GM12878 (cell line): ENCODE data around the gene ITGAD. TPM values are rescaled to one million over a fixed set of nuclear protein-coding genes. Genes with fewer than 3 reads are reported as not detected.

ENCODE experiments used
- ATAC-seq: fragments of 200-7000 bp; cut with Tn5 transposase; 3 replicates; pipeline ENCODE4 v1.9.1; 2020; ENCODE audit warnings: mild to moderate bottlenecking, moderate library complexity
- BruUV-seq: library from RNA; stranded (reverse); fragments of 400-500 nt; replicated peaks from 2 replicates; lab custom pipeline; 2021; lab: Mats Ljungman, UMichigan
- CTCF ChIA-PET: fragments of 300-600 bp; sonication (Branson Sonifier 250); formaldehyde crosslinking; extraction: SDS; loops from one replicate; lab custom pipeline; 2021; ENCODE audit warnings: inconsistent platforms; lab: Yijun Ruan, JAX
- POLR2A ChIA-PET: fragments of 350-600 bp; formaldehyde crosslinking; extraction: SDS; loops from one replicate; lab custom pipeline; 2021; ENCODE audit warnings: inconsistent platforms; lab: Charles Lee
- RAD21 ChIA-PET: fragments of 300-600 bp; sonication (Branson Sonifier 250); formaldehyde crosslinking; loops from one replicate; lab custom pipeline; 2023; ENCODE audit warnings: antibody characterized with exemption; ENCODE audit not compliant: unreplicated experiment; lab: Charles Lee
- SMC1A ChIA-PET: fragments of 300-600 bp; sonication (Branson Sonifier 250); formaldehyde crosslinking; loops from one replicate; lab custom pipeline; 2023; ENCODE audit not compliant: unreplicated experiment, uncharacterized antibody; lab: Charles Lee
- DNase-seq: peaks from one replicate; pipeline ENCODE4 v3.0.0-alpha.2; 2011; ENCODE audit warnings: low read depth, low spot score
- FAIRE-seq: peaks from 3 replicates; lab custom pipeline; 2011; peaks lifted over from hg19 to GRCh38; lab: Jason Lieb, UNC
- H2AFZ ChIP-seq: 2 replicates; pipeline ENCODE4 v1.6.0; 2011; ENCODE audit warnings: low read depth, low read length, control low read depth; ENCODE audit not compliant: control insufficient read depth
- H3K27ac ChIP-seq: 2 replicates; pipeline ENCODE4 v1.5.1; 2011; ENCODE audit warnings: control low read depth; ENCODE audit not compliant: control insufficient read depth, insufficient read depth
- H3K27me3 ChIP-seq, 2 experiments: replicated peaks in 1 of 2; 2 replicates each; pipeline versions ENCODE4 v1.6.0 to v1.6.1; 2011; ENCODE audit warnings: low read length in 1 of 2; ENCODE audit not compliant: control insufficient read depth in 2 of 2, insufficient read depth in 2 of 2
- H3K36me3 ChIP-seq, 2 experiments: 2 replicates each; pipeline ENCODE4 v1.5.1; 2011; ENCODE audit warnings: low read length in 1 of 2; ENCODE audit not compliant: control insufficient read depth in 2 of 2, insufficient read depth in 2 of 2
- H3K4me1 ChIP-seq: 2 replicates; pipeline ENCODE4 v1.6.1; 2011; ENCODE audit warnings: mild to moderate bottlenecking, low read length, moderate library complexity, mixed read lengths; ENCODE audit not compliant: control insufficient read depth, insufficient read depth
- H3K4me2 ChIP-seq: 2 replicates; pipeline ENCODE4 v1.6.0; 2011; ENCODE audit warnings: control low read depth; ENCODE audit not compliant: control insufficient read depth, insufficient read depth
- H3K4me3 ChIP-seq: fragments of 200-600 bp; sonication (generic); 2 replicates; pipeline ENCODE4 v1.5.1; 2016
- H3K79me2 ChIP-seq: 2 replicates; pipeline ENCODE4 v1.6.0; 2011; ENCODE audit warnings: low read length; ENCODE audit not compliant: control insufficient read depth, insufficient read depth
- H3K9ac ChIP-seq: 2 replicates; pipeline ENCODE4 v1.8.0; 2011; ENCODE audit warnings: low read length, control low read depth, mixed read lengths; ENCODE audit not compliant: control insufficient read depth, insufficient read depth
- H3K9me3 ChIP-seq: replicated peaks from 3 replicates; pipeline ENCODE4 v1.5.1; 2011; ENCODE audit warnings: mild to moderate bottlenecking, low read length; ENCODE audit not compliant: control insufficient read depth, insufficient read depth
- H4K20me1 ChIP-seq: 2 replicates; pipeline ENCODE4 v1.6.0; 2011; ENCODE audit not compliant: control insufficient read depth, insufficient read depth
- ATF7 ChIP-seq: fragments of 450-650 bp; IDR thresholded peaks from 2 replicates; pipeline ENCODE4 v1.6.1; 2016; ENCODE audit warnings: low read depth, mild to moderate bottlenecking
- CEBPB ChIP-seq, 2 experiments: fragments of 150-350 bp in 1 of 2; IDR thresholded peaks; 2 replicates each; pipeline ENCODE4 v1.6.1; 2012 to 2014; ENCODE audit warnings: low read depth in 2 of 2, low read length in 2 of 2, borderline replicate concordance in 1 of 2, inconsistent platforms in 1 of 2
- CHD1 ChIP-seq: IDR thresholded peaks from 2 replicates; pipeline ENCODE4 v1.6.1; 2012; ENCODE audit warnings: low read depth, low read length, improper control_type of control experiment
- IKZF2 ChIP-seq, 2 experiments: fragments of 450-650 bp; IDR thresholded peaks; 2 replicates each; pipeline ENCODE4 v1.6.1; 2017; ENCODE audit warnings: mild to moderate bottlenecking in 2 of 2, moderate library complexity in 2 of 2
- KDM1A ChIP-seq: fragments of 200-600 bp; sonication (generic); IDR thresholded peaks from 2 replicates; pipeline ENCODE4 v1.6.1; 2016; ENCODE audit warnings: borderline replicate concordance
- NBN ChIP-seq: fragments of 450-650 bp; IDR thresholded peaks from 2 replicates; pipeline ENCODE4 v1.6.1; 2016
- SP1 ChIP-seq: IDR thresholded peaks from one replicate; pipeline ENCODE4 v1.6.1; 2011; ENCODE audit warnings: low read depth, low read length
- TCF7 ChIP-seq: IDR thresholded peaks from 2 replicates; pipeline ENCODE4 v1.6.1; 2014; ENCODE audit warnings: antibody characterized with exemption, borderline replicate concordance
- ZNF274 ChIP-seq: IDR thresholded peaks from one replicate; pipeline ENCODE4 v1.8.0; 2011; ENCODE audit not compliant: insufficient read length, insufficient read depth
- WGBS: methylation state at CpG from one replicate; pipeline ENCODE4 v1.1.6; 2016; ENCODE audit warnings: low lambda C conversion rate; ENCODE audit not compliant: insufficient replicate concordance, insufficient coverage; ENCODE audit errors: missing lambda C conversion rate; 5-methylcytosine and 5-hydroxymethylcytosine counted together
- in situ Hi-C: fragments of 300-500 bp; cut with MboI; formaldehyde crosslinking; loops from 9 replicates; pipeline ENCODE4 v1.14.3; 2018; ENCODE audit warnings: mixed read lengths
- intact Hi-C: fragments of 100-400 bp; cut with micrococcal nuclease; formaldehyde crosslinking; loops from one replicate; pipeline ENCODE4 v1.14.2; 2022; ENCODE audit not compliant: unreplicated experiment
- polyA plus RNA-seq, 11 experiments: library from polyadenylated mRNA; depleted of rRNA in 4 of 11; unstranded in 6 of 11; stranded (reverse) in 5 of 11; fragments of >200 nt; fragmentation: Nextera tagmentation in 4 of 11; fragmentation: Illumina TruSeq in 1 of 11; extraction: Ambion mirVana in 4 of 11; extraction: Trizol in 1 of 11; gene quantifications; 1 replicate in 1 of 11; 2 replicates in 10 of 11; pipeline versions ENCODE4 v1.2.1 to v1.2.3, GENCODE V29; 2011 to 2016; ENCODE audit warnings: inconsistent platforms in 2 of 11, missing spikeins in 2 of 11, low read depth in 1 of 11
- total RNA-seq, 4 experiments: library from RNA; depleted of rRNA in 3 of 4; stranded (reverse); fragments of >200 nt in 3 of 4; fragmentation: Illumina TruSeq in 1 of 4; extraction: Trizol in 1 of 4; gene quantifications; 2 replicates each; pipeline versions ENCODE4 v1.2.1 to v1.2.3, GENCODE V29; 2013 to 2021
- TF ChIP-seq, protein P1 (sequence below): fragments of 450-650 bp; formaldehyde crosslinking; IDR thresholded peaks from 2 replicates; pipeline ENCODE4 v1.4.0; 2020; ENCODE audit warnings: mild to moderate bottlenecking, moderate library complexity

ITGAD gene
- total and polyA plus RNA-seq, 10 of the 15 experiments (the other 5 are each of a cell fraction or from before 2014, with no cell fraction given), result 0.29 to 4.0 (median 1.2) TPM

DNA sequence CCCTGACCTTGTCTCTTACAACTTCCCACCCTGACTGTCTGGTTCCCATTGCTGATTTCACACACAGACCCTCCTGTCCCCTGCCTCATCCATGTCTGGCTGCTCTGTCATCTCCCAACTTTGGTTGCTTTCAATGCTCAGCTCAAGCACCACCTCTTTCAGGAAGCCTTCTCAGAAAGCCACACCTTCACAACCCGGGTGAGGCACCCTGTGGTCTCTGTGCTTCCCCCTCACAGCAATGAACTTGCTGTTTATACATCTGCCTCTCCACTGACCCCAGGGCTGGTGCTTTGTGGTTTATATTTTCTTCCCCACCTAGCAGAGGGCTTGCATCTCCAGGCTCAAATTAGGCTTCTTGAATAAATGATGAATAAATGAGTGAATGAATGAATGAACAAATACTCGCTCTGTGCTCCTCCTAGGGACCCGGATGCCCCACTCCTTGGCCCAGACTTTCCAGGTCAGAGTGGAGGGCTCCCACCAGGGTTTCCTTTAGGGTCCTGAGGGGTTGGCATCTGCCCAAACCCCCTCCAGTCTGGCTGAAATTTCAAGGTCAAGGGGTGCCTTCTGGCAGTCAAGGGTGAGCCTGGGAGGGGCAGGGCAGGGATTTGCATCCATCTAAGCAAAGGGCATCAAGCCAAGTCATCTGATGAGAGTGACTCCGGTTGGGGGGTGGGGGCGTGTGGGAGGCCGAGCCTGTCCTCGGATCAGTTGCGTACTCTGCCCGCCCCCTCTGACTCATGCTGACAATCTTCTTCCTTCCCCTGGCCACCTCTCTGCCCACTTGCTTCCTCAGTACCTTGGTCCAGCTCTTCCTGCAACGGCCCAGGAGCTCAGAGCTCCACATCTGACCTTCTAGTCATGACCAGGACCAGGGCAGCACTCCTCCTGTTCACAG is 38.5 kb upstream of the ITGAD start, which contains the start of gene ITGAX (continued):
- TF ChIP-seq IKZF2 (IDR thresholded peaks at IDR 0.05) (peak; percentile 17 to 36; a peak in 2 of 4 replicates), KDM1A (no peak), ATF7 (peak; percentile 38), NBN (0 out of 2 replicates have a peak, but pooled peaks have one; percentile 57), SP1 (no peak)

DNA sequence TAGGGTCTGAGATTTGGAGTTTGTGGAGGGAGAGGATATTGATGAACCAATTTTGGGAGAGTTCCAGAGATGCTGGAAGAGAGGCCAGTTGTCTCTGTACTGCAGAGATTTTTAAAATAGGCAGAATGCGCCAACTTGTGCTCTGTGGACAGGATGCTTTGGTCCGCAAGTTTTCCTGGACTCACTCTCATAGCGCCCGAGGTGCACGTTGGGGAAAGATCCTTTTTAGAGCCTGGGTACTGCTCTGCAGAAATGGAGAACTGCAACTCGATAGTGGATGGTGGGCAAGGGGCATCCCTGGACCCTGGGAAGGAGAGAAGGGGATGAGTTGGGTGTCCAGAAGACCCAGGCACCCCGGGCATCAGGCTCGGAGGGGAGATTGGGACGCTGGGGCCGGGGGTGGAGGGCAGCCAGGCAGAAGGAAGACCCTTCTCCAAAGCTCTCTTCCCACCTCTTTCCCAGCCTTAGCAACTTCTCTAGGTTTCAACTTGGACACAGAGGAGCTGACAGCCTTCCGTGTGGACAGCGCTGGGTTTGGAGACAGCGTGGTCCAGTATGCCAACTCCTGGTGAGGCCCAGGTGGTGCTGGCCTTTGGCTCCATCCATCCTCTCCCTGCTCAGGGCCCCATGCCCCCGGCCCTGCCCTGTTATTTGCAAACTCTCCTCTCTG is 37.6 kb upstream of the ITGAD start:
- H3K4me1 ChIP-seq, result peaks cover 48% of the 10 kb centered on the region
- FAIRE-seq (no peak), ATAC-seq (no peak), DNase-seq (no peak)
- in situ Hi-C loops, result loop anchor here (10.0 kb wide), 1 partner anchor 519 kb away; the partner anchor contains the start of gene ZNF267
- no peaks in the 10 kb centered on the region for H3K79me2 ChIP-seq
- TSS peak; percentile 66 for BruUV-seq
- H4K20me1 ChIP-seq, result no peaks in the 10 kb centered on the region
- TF ChIP-seq TCF7 (no peak), NBN (no peak), ZNF274 (no peak), CHD1 (no peak), CEBPB (IDR thresholded peaks at IDR 0.05; ENCODE audit: borderline replicate concordance in 1 of 2, low read depth in 2 of 2, low read length in 2 of 2) (no peak)
- TF ChIP-seq, protein P1, sequence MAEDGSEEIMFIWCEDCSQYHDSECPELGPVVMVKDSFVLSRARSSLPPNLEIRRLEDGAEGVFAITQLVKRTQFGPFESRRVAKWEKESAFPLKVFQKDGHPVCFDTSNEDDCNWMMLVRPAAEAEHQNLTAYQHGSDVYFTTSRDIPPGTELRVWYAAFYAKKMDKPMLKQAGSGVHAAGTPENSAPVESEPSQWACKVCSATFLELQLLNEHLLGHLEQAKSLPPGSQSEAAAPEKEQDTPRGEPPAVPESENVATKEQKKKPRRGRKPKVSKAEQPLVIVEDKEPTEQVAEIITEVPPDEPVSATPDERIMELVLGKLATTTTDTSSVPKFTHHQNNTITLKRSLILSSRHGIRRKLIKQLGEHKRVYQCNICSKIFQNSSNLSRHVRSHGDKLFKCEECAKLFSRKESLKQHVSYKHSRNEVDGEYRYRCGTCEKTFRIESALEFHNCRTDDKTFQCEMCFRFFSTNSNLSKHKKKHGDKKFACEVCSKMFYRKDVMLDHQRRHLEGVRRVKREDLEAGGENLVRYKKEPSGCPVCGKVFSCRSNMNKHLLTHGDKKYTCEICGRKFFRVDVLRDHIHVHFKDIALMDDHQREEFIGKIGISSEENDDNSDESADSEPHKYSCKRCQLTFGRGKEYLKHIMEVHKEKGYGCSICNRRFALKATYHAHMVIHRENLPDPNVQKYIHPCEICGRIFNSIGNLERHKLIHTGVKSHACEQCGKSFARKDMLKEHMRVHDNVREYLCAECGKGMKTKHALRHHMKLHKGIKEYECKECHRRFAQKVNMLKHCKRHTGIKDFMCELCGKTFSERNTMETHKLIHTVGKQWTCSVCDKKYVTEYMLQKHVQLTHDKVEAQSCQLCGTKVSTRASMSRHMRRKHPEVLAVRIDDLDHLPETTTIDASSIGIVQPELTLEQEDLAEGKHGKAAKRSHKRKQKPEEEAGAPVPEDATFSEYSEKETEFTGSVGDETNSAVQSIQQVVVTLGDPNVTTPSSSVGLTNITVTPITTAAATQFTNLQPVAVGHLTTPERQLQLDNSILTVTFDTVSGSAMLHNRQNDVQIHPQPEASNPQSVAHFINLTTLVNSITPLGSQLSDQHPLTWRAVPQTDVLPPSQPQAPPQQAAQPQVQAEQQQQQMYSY (CRISPR knock-in tag), result no peak
- H3K4me2 ChIP-seq, result peak overlapping the region; percentile 79
- no peaks in the 10 kb centered on the region for H3K27me3 ChIP-seq
- 24% methylated on average over 11 of the region's 14 CpGs for WGBS
- H3K27ac ChIP-seq, result peak overlapping the region; percentile 79
- no peaks in the 10 kb centered on the region for H3K36me3 ChIP-seq
- no peak overlapping the region for H3K4me3 ChIP-seq
- H3K9me3 ChIP-seq, result peaks cover 2% of the 10 kb centered on the region; the same call in 1 of the 3 replicates
- CTCF ChIA-PET, result interaction anchor here (1.0 to 3.2 kb wide), 3 partner anchors 11 to 22 kb away, joined by 3 to 12 read pairs (median 5); no protein-coding TSS in a partner anchor
- RAD21 ChIA-PET, result interaction anchor here (0.7 to 3.0 kb wide), 9 partner anchors 9 to 213 kb away, joined by 3 to 15 read pairs (median 7); partner anchors contain the start of gene PYCARD
- intact Hi-C loops, result loop anchor here (10.0 kb wide), 1 partner anchor 519 kb away; the partner anchor contains the start of gene ZNF267
- SMC1A ChIA-PET, result interaction anchor here (0.5 to 2.2 kb wide), 8 partner anchors 9 to 281 kb away, joined by 3 to 7 read pairs (median 3); partner anchors contain the start of genes ZNF646 and ZNF668
- POLR2A ChIA-PET, result interaction anchor here (0.9 to 1.2 kb wide), 3 partner anchors 12 to 103 kb away, joined by 3 read pairs; no protein-coding TSS in a partner anchor
- H3K9ac ChIP-seq, result peak overlapping the region; percentile 58
- H2AFZ ChIP-seq, result no peak overlapping the region
